HG03571 (cell line): ENCODE measurements around the gene CRAMP1.

ENCODE experiments used
- ATAC-seq: cut with Tn5 transposase; IDR thresholded peaks from one replicate; pipeline ENCODE4 v1.9.1; 2021; ENCODE audit not compliant: unreplicated experiment

Gene CRAMP1

DNA sequence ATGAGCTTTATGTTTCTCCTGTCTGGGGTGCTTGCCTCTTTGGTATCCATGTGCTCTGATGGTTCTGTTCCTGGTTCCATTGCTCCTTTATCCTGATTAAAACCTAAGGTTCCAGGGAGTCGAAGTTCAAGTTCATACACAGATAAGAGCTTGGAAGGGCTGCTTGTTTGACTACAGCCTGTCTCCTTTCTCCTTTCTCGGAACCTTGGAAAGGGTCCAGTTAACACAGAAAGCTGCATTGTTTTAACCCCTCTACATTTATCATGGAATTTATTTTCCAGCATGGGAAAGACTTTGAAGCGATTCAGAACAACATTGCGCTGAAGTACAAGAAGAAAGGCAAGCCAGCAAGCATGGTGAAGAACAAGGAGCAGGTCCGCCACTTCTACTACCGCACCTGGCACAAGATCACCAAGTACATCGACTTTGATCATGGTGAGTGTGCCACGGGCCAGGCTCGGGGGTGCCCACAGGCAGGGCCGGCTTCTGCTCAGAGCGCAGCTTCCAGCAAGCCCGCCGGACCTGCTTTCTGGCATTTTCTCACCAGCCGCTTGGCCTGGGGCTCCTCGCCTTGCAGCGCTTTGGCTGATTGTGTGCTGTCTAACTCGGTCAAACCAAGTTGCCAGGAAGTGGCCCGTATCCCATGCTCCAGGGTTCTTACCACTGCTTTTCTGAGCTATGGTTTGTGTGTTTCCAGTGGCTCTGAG, 19.9 kb downstream of the CRAMP1 start:
- ATAC-seq, result no peak

DNA sequence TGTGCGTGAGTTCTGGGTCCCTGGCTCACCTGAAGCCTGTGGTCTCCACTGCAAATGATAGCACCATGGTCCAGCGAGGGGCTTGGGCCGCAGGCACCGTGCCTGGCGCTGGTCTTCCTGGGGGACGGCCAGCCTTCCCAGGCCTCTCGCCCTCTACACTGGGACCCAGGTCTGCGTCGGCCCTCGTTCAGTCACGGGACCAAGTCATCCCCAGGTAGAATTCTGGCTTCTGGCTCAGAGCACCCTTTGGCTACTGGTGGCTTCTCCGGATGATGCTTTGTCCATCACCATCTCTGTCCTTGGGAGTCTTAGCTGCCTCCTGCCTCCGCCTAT, 20.4 kb downstream of the CRAMP1 start:
- ATAC-seq, result no peak

DNA sequence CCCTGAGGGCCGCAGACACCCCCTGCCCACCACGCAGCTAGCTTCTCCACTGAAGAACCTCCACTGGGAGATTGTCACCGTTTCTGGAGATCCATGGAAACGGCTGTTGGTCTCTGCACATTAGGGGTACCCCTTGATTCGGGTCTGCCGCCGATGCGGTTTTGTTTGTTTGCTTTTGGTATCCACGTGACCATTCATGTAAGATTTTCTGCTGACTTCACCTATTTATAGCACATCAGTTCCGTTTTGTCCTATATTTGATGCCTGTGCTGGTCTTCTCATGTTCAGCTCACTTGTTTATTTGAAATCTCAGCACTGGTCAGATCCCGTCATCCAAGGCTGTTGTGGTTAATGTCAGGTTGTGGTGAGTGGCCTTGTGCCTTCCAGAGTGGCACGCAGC, 21.1 kb downstream of the CRAMP1 start:
- no peak for ATAC-seq

GRCh38 chr16:1634541-1634940, 22.4 kb downstream of the CRAMP1 start:
- no peak for ATAC-seq

DNA sequence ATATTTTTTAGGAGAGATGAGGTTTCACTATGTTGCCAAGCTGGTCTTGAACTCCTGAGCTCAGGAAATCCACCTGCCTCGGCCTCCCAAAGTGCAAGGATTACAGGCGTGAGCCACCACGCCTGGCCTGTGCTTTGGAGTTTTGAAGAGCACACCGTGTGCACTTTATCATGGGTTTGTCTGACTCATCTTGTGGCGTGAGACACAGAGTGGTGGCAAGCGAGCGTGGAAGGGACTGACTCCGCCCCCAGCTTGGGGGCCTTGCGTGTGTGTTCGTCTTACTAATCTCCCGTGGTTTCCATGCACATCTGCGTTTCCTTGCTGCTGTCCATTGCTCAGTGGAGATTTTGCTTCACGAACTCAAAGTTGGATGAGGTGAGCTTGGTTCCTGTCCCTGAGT, 22.9 kb downstream of the CRAMP1 start:
- no peak for ATAC-seq

- no peak for ATAC-seq
These were observed 25.4 kb downstream of the CRAMP1 start for GRCh38 chr16:1637526-1637925.

DNA sequence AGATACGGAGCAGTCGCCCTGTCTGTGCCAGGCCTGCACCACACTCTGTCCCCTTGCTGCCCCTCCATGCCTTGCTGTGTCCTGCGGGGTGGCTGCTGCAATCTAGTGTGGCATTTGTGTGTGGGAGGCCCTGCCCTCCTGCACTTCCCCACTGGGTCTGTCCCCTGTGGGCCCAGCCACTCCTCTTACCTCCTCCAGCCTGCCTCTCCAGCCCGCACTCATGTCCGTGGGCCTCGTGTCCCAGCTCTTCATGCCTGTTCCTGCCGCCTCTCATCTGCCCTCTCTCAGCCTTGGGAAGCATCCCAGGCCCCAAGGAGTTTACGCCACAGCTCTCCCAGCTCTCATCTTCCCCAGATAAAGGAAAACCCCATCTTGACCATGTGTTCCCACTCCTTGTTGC, 26.6 kb downstream of the CRAMP1 start:
- ATAC-seq, result no peak

DNA sequence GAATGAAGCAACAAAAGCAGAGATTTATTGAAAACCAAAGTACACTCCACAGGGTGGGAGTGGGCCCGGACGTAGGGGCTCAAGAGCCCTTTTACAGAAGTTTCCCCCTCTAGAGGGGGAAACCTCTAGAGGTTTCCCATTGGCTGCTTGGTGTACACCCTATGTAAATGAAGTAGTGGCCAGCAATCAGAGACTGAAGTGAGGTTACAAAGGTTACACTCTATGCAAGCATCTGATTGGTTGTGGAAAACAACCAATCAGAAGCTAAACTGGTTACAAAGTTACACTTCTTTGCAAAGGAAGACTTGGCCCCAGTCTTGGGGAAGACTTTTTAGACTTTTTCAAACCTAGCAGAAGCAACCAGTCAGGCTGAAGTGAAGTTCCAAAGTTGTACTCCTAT, 27.1 kb downstream of the CRAMP1 start:
- no peak for ATAC-seq

DNA sequence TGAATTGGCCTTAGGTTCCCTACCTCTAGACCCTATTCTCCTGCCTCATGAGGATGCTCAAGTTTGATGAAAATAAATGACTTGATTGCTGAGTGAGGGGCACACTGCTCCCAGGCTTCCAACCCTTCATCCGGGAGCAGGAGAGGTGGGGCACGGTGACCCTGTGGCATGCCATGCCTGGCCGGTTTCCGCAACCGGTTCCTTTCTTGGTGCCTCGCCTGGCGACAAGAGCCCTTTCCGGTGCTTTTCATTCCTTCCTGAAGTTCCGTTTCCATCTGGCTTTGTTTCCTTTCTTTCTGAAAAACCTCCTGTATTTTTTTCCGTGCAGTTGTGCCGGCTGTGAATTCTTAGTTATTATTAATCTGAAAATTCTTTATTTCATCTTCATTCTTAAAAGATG, 27.7 kb downstream of the CRAMP1 start:
- ATAC-seq, result no peak

DNA sequence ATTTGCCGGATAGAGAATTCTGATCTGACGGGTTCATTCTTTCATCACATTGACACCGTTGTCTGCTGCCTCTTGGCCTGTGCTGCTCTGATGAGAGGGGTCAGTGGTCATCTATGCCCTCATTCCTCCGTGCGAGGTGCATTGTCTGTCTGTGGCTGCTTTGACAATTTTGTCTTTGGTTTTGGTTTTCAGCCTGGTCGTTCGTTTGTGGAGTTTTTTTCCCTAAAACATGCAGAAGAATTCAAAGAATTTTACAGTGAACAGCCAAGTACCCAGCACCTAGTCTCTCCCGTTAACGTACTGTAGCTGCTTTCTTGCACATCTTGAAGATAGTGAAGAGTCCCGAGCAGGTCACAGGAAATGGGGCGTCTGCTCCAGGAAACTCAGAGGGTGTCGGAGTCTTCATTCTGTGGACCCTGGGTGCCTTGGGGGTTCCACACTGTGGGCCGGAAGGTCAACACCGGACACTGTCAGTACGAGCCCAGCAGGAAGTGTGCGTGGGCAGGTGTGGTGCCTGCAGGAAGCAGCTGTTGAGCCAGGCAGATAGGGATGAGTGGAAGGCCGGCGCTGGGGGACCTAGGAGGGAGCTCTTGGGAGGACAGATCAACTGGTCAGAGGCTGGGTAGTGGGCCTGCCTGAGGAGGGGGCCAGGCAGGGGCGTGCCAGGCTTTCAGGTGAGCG, 28.2 kb downstream of the CRAMP1 start:
- ATAC-seq, result no peak

- ATAC-seq, result no peak
These were observed 29.1 kb downstream of the CRAMP1 start for GRCh38 chr16:1641261-1641660.

- no peak for ATAC-seq
These were observed 30.0 kb downstream of the CRAMP1 start for GRCh38 chr16:1642148-1642547.

DNA sequence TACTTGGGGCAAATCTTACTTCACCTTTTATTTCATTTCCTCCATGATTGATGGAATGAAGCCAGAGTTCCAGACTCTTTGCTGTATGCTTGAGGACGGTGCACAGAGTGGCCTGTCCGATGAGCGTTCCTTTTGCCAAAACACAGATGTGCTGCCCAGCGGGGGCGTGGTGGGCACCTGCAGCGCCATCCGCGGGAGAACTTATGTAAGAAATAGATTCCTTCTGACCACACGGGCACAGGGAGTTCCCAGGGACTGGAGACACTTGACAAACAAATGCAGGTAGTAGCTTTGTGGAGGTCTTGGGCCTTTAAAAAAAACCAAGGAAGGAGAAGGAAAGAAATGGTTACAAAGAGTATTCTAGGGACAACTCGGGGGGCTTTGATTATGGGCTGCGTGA, 30.6 kb downstream of the CRAMP1 start:
- no peak for ATAC-seq

DNA sequence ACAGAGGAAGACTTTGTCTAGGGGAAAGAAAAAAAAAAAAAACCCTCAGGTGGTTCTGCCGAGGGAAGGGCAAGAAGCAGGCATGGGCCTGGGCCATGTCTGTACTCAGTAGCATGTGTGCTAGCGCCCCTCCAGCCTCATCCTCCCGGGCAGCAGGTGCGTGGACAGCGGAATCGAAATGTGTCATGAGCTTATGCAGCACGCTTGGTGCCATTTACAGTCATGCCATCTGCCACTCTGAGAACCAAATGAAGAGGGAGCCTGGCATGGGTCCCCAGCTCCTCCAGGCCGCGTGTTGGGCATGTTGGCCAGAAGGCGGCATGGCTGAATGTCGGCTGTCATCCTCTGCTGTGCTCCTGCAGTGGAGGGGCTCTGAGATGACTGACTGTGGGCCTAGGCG, 31.4 kb downstream of the CRAMP1 start:
- ATAC-seq, result no peak

DNA sequence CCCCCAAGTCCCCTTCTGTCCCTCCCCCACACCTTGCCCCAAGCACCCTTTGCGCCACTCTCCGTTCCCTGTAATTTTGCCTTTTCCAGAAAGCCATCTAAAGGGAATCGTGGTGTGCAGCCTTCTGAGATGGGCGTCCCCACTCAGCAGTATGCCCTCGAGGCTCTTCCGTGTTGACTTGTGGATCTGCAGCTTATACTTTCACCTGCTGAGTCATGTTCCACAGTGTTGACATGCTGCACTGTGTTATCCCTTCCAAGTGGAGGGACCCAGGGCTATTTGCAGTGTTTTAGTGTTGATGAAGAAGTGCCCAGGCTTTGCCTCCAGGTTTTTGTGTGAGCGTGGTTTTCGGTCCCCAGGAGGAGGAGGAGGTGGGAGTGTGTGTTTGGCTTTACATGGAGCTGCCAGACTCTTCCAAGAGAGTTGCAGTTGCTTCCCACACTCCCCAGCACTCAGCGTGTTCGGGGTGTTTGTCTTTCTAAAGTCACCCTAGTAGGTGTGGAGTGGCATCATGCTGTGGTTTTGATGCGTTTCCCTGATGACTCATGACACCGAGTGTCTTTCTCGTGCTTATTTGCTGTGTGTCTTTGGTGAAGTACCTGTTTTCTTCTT, 33.9 kb downstream of the CRAMP1 start:
- ATAC-seq, result no peak

DNA sequence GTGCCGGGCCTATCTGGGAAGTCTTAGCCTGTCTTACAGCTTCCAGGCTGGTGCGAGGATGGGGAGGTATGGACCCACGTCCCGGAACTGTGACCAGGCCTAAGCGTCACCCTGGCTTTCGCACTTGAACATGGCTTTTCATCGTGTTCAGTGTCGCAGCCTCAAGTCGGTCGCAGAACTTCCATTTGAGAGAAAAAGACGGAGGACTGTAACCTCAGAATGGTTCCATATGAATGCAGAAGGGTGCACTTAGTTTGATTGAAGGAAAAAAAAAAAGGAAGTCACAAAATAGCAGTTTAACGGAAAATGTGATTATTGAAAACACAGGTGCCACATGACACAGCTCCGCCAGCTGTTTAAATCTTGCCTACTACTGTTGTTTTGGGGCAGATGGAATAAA, 35.7 kb downstream of the CRAMP1 start:
- ATAC-seq, result no peak

GRCh38 chr16:1650131-1650530, 38.0 kb downstream of the CRAMP1 start:
- ATAC-seq, result no peak

GRCh38 chr16:1651094-1651973, 39.2 kb downstream of the CRAMP1 start:
- ATAC-seq, result no peak

- no peak for ATAC-seq
These were observed 39.8 kb downstream of the CRAMP1 start for GRCh38 chr16:1651974-1652312.

DNA sequence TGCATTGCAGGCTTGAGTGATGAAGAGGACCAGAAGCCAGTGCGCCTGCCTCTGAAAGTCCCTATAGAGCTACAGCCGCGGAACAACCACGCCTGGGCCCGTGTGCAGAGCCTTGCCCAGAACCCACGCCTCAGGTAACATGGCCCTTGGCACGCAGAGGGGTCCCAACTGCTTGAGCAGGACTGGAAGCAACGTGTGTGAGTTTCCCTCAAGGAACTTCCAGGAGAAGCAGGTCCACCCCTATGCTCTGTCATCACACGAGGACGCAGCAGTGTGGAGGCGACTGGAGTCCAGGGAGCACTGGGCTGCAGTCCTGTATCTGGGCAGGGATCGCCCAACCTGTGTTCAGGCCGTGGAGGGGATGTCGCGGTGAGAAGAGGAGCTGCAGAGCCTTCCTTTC, 40.9 kb downstream of the CRAMP1 start:
- ATAC-seq, result no peak

DNA sequence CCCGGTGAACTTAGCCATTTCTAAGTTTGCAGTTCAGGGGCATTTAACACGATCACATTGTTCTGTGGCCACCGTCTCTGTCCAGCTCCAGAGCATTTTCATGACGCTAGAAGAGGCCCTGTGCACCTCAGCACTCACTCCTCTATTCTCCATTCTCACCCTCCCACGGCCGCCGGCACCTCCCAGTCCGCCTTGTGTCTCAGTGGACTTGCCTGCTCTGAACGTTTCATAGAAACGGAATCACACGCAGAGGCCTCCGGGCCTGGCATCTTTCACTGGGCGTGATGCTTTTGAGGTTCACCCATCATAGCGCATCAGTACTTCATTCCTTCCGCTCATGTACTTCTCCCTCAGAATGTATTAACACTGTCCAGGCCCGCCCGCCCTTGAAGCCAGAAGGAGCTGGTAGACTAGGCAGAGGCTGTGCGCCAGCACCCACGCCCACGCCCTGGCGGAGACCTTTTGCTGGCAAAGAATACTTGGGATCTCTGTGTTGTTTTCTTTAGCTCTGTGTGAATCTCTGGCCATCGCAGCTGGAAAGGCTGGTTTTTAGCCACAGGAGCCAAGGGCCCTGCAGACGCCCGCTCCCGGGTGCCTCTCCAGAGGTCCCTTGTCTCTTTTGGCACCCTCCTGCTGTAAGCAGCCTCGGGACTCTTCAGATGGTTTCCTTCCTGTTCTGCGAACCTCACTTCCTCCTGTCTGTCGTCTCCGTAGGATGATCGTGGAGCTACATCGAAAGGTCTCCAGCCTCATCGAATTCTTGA, 42.5 kb downstream of the CRAMP1 start:
- ATAC-seq, result no peak
